HepG2 (cell line): ENCODE measurements around the gene PLXND1. TPM values are rescaled to one million over a fixed set of nuclear protein-coding genes. Genes with fewer than 3 reads are reported as not detected.
A peak's percentile ranks its signal among the peaks of the same experiment; 100 is the strongest.

Experiments
- ASH2L ChIP-seq: fragments of 300-600, 200-600 bp; sonication (generic); IDR thresholded peaks from 2 replicates; pipeline ENCODE4 v1.7.0; 2017; ENCODE audit warnings: low read depth, mild to moderate bottlenecking, moderate library complexity, mixed read lengths, low read length; ENCODE audit not compliant: insufficient read length
- ATF7 ChIP-seq, 2 experiments: fragments of 450-650 bp in 1 of 2; sonication (generic) in 1 of 2; formaldehyde crosslinking in 1 of 2; IDR thresholded peaks; 2 replicates each; pipeline versions ENCODE4 v1.4.0 to v1.6.1; 2016 to 2020; ENCODE audit warnings: antibody characterized with exemption in 1 of 2, mild to moderate bottlenecking in 1 of 2, missing genetic modification reagents in 1 of 2
- ETV5 ChIP-seq: IDR thresholded peaks from 2 replicates; pipeline ENCODE4 v1.6.1; 2018; ENCODE audit warnings: missing biosample characterization, missing genetic modification reagents, inconsistent platforms, borderline replicate concordance
- HIC2 ChIP-seq: sonication (generic); formaldehyde crosslinking; IDR thresholded peaks from 2 replicates; pipeline ENCODE4 v1.9.0; 2022; ENCODE audit warnings: low read depth, missing genetic modification reagents
- IKZF5 ChIP-seq: IDR thresholded peaks from 2 replicates; pipeline ENCODE4 v1.6.1; 2018; ENCODE audit warnings: missing genetic modification reagents, mild to moderate bottlenecking, missing compliant biosample characterization
- NR0B2 ChIP-seq: sonication (generic); formaldehyde crosslinking; IDR thresholded peaks from 2 replicates; pipeline ENCODE4 v1.4.0; 2020; ENCODE audit warnings: mild to moderate bottlenecking, missing genetic modification reagents
- POLR2G ChIP-seq: fragments of 200-400 bp; formaldehyde crosslinking; IDR thresholded peaks from 2 replicates; pipeline ENCODE4 v1.6.1; 2018; ENCODE audit warnings: mild to moderate bottlenecking, low read depth, low read length, moderate library complexity
- RBFOX2 ChIP-seq: fragments of 200-400 bp; formaldehyde crosslinking; IDR thresholded peaks from 2 replicates; pipeline ENCODE4 v1.6.1; 2017; ENCODE audit warnings: low read depth, mild to moderate bottlenecking, low read length
- SKI ChIP-seq: fragments of 450-650 bp; IDR thresholded peaks from one replicate; pipeline ENCODE4 v1.6.1; 2018; ENCODE audit warnings: mild to moderate bottlenecking; ENCODE audit not compliant: partially characterized antibody
- SNRNP70 ChIP-seq: fragments of 200-400 bp; formaldehyde crosslinking; IDR thresholded peaks from 2 replicates; pipeline ENCODE4 v1.6.1; 2017; ENCODE audit warnings: mild to moderate bottlenecking, low read depth, low read length, moderate library complexity
- ZFX ChIP-seq: sonication (generic); formaldehyde crosslinking; IDR thresholded peaks from 2 replicates; pipeline ENCODE4 v1.4.0; 2020; ENCODE audit warnings: mild to moderate bottlenecking, low read depth, missing genetic modification reagents, moderate library complexity
- ZFYVE20 ChIP-seq: sonication (generic); formaldehyde crosslinking; IDR thresholded peaks from 2 replicates; pipeline ENCODE4 v1.8.0; 2023; ENCODE audit warnings: low read depth, mild to moderate bottlenecking, moderate library complexity, missing genetic modification reagents, borderline replicate concordance
- ZNF251 ChIP-seq: sonication (generic); formaldehyde crosslinking; IDR thresholded peaks from 2 replicates; pipeline ENCODE4 v1.9.0; 2021; ENCODE audit warnings: mild to moderate bottlenecking, missing genetic modification reagents
- ZNF460 ChIP-seq: sonication (generic); formaldehyde crosslinking; IDR thresholded peaks from 2 replicates; pipeline ENCODE4 v1.5.1; 2020; ENCODE audit warnings: missing genetic modification reagents, mild to moderate bottlenecking, borderline replicate concordance
- ZNF615 ChIP-seq: sonication (generic); formaldehyde crosslinking; IDR thresholded peaks from 2 replicates; pipeline ENCODE4 v1.5.0; 2020; ENCODE audit warnings: mild to moderate bottlenecking, missing genetic modification reagents, borderline replicate concordance
- ZNF687 ChIP-seq: sonication (generic); formaldehyde crosslinking; IDR thresholded peaks from 2 replicates; pipeline ENCODE4 v1.5.1; 2020; ENCODE audit warnings: mild to moderate bottlenecking, missing genetic modification reagents, moderate library complexity
- ZNF749 ChIP-seq: sonication (generic); formaldehyde crosslinking; IDR thresholded peaks from 2 replicates; pipeline ENCODE4 v1.8.0; 2022; ENCODE audit warnings: mild to moderate bottlenecking, missing genetic modification reagents, moderate library complexity, borderline replicate concordance
- ZNF75D ChIP-seq: sonication (generic); formaldehyde crosslinking; IDR thresholded peaks from 2 replicates; pipeline ENCODE4 v1.8.1; 2023; ENCODE audit warnings: missing genetic modification reagents, mild to moderate bottlenecking, borderline replicate concordance
- ZNF781 ChIP-seq: sonication (generic); formaldehyde crosslinking; IDR thresholded peaks from 2 replicates; pipeline ENCODE4 v1.5.1; 2020; ENCODE audit warnings: borderline replicate concordance, mild to moderate bottlenecking, missing genetic modification reagents; ENCODE audit errors: not compliant biosample characterization
- ZNF878 ChIP-seq: sonication (generic); formaldehyde crosslinking; IDR thresholded peaks from 2 replicates; pipeline ENCODE4 v1.8.1; 2023; ENCODE audit warnings: mild to moderate bottlenecking, missing genetic modification reagents, moderate library complexity
- polyA plus RNA-seq, 8 experiments: library from polyadenylated mRNA; depleted of rRNA in 3 of 8; stranded (reverse) in 7 of 8; unstranded in 1 of 8; fragments of >200 nt; fragmentation: Illumina TruSeq in 4 of 8; extraction: Trizol in 4 of 8; gene quantifications; 2 replicates each; pipeline versions ENCODE4 v1.2.1 to v1.2.3, GENCODE V29; 2011 to 2016; ENCODE audit warnings: low read depth in 4 of 8, missing spikeins in 1 of 8, mixed read lengths in 1 of 8; ENCODE audit not compliant: insufficient read depth in 1 of 8
- total RNA-seq, 5 experiments: library from RNA; depleted of rRNA; stranded (reverse); fragments of >200 nt; fragmentation: Illumina TruSeq; extraction: Trizol; gene quantifications; 2 replicates each; pipeline ENCODE4 v1.2.3, GENCODE V29; 2016; ENCODE audit warnings: low read depth in 1 of 5

Gene PLXND1
- total and polyA plus RNA-seq, 2 of the 13 experiments (the other 11 are each of a cell fraction or from before 2014, with no cell fraction given), result 15.9 to 42.0 TPM

- TF ChIP-seq HIC2 (CRISPR knock-in tag), result no peak
- TF ChIP-seq ASH2L, result no peak
- TF ChIP-seq SKI, result no peak
- no peak for TF ChIP-seq NR0B2 (CRISPR knock-in tag)
- peak; percentile 18; the same call in 1 of the 2 replicates for TF ChIP-seq ETV5 (CRISPR knock-in tag)
- TF ChIP-seq SNRNP70, result no peak
- no peak for TF ChIP-seq ZNF749 (CRISPR knock-in tag)
- TF ChIP-seq POLR2G, result peak; percentile 24; the same call in 1 of the 2 replicates
- TF ChIP-seq IKZF5 (CRISPR knock-in tag), result 0 out of 2 replicates have a peak, but pooled peaks have one; percentile 48
- no peak for TF ChIP-seq ZNF878 (CRISPR knock-in tag)
- TF ChIP-seq RBFOX2, result peak; percentile 59
- TF ChIP-seq ATF7 (IDR thresholded peaks at IDR 0.05), result no peak
- no peak for TF ChIP-seq ATF7 (CRISPR knock-in tag; IDR thresholded peaks at IDR 0.05)
- 0 out of 2 replicates have a peak, but pooled peaks have one; percentile 17 for TF ChIP-seq ZFX (CRISPR knock-in tag)
- TF ChIP-seq ZNF75D, result no peak
- TF ChIP-seq ZNF460 (CRISPR knock-in tag), result no peak
- no peak for TF ChIP-seq ZNF251 (CRISPR knock-in tag)
- TF ChIP-seq ZNF781, result no peak
- no peak for TF ChIP-seq ZNF615 (CRISPR knock-in tag)
- TF ChIP-seq ZNF687 (CRISPR knock-in tag), result peak; percentile 79
- TF ChIP-seq ZFYVE20 (CRISPR knock-in tag), result no peak
Measured at GRCh38 chr3:129651435-129652202, 45.1 kb upstream of the PLXND1 start (continued).
